Neural progenitor cell (in vitro differentiated cells): Measurements from ENCODE around the gene NDUFA12. TPM values are rescaled to one million over a fixed set of nuclear protein-coding genes. Genes with fewer than 3 reads are reported as not detected.

Source experiments
- DNase-seq: peaks from one replicate; pipeline ENCODE4 v3.0.0-alpha.2; 2016; ENCODE audit warnings: low spot score
- H2AFZ ChIP-seq: fragments of 200-600 bp; sonication (generic); replicated peaks from 2 replicates; pipeline ENCODE4 v1.6.1; 2016; ENCODE audit warnings: antibody characterized with exemption
- H3F3A ChIP-seq: fragments of 200-600 bp; sonication (generic); 2 replicates; pipeline ENCODE4 v1.6.1; 2016; ENCODE audit warnings: antibody characterized with exemption, low read depth
- H3K27ac ChIP-seq: fragments of 200-600 bp; sonication (generic); 2 replicates; pipeline ENCODE4 v1.5.1; 2016; ENCODE audit warnings: mild to moderate bottlenecking
- H3K27me3 ChIP-seq: fragments of 200-600 bp; sonication (generic); 2 replicates; pipeline ENCODE4 v1.6.1; 2016; ENCODE audit warnings: mild to moderate bottlenecking, moderate library complexity
- H3K36me3 ChIP-seq: fragments of 200-600 bp; sonication (generic); 2 replicates; pipeline ENCODE4 v1.5.1; 2016
- H3K4me1 ChIP-seq: fragments of 200-600 bp; sonication (generic); 2 replicates; pipeline ENCODE4 v1.6.1; 2016; ENCODE audit warnings: mixed run types
- H3K4me2 ChIP-seq: fragments of 200-600 bp; sonication (generic); 2 replicates; pipeline ENCODE4 v1.6.1; 2016
- H3K4me3 ChIP-seq: fragments of 200-600 bp; sonication (generic); 2 replicates; pipeline ENCODE4 v1.5.1; 2016
- H3K79me2 ChIP-seq: fragments of 200-600 bp; sonication (generic); 2 replicates; pipeline ENCODE4 v1.6.1; 2016; ENCODE audit warnings: low read depth
- H3K9ac ChIP-seq: fragments of 200-600 bp; sonication (generic); 2 replicates; pipeline ENCODE4 v1.6.1; 2016
- H3K9me3 ChIP-seq: fragments of 200-600 bp; sonication (generic); 2 replicates; pipeline ENCODE4 v1.5.1; 2016; ENCODE audit warnings: low read depth
- H4K20me1 ChIP-seq: fragments of 200-600 bp; sonication (generic); 2 replicates; pipeline ENCODE4 v1.6.1; 2016; ENCODE audit warnings: low read depth
- H3K27ac Mint-ChIP-seq: 3 replicates; pipeline ENCODE4 v1.8.0; 2021; ENCODE audit warnings: mixed read lengths
- H3K27me3 Mint-ChIP-seq: 2 replicates; pipeline ENCODE4 v1.8.0; 2022; ENCODE audit warnings: low read depth, mild to moderate bottlenecking, inconsistent platforms, moderate library complexity, mixed read lengths; ENCODE audit not compliant: insufficient read depth
- H3K36me3 Mint-ChIP-seq: 3 replicates; pipeline ENCODE4 v1.8.0; 2021; ENCODE audit warnings: mixed read lengths
- H3K4me1 Mint-ChIP-seq: 3 replicates; pipeline ENCODE4 v1.8.0; 2021; ENCODE audit warnings: mixed read lengths
- H3K4me3 Mint-ChIP-seq: 3 replicates; pipeline ENCODE4 v1.8.0; 2021; ENCODE audit warnings: mild to moderate bottlenecking, moderate library complexity, mixed read lengths
- H3K9me3 Mint-ChIP-seq: 3 replicates; pipeline ENCODE4 v1.8.0; 2020; ENCODE audit warnings: mixed read lengths
- CTCF ChIP-seq: fragments of 200-600 bp; sonication (generic); IDR thresholded peaks from 2 replicates; pipeline ENCODE4 v1.5.1; 2017; ENCODE audit warnings: antibody characterized with exemption, mild to moderate bottlenecking
- EZH2 ChIP-seq: fragments of 200-600 bp; sonication (generic); IDR thresholded peaks from 2 replicates; pipeline ENCODE4 v1.6.1; 2017; ENCODE audit warnings: antibody characterized with exemption, mild to moderate bottlenecking, moderate library complexity
- EZH2phosphoT487 ChIP-seq: fragments of 200-600 bp; sonication (generic); IDR thresholded peaks from 2 replicates; pipeline ENCODE4 v1.6.1; 2017; ENCODE audit warnings: antibody characterized with exemption
- total RNA-seq: library from RNA; depleted of rRNA; stranded (reverse); fragments of >200 nt; gene quantifications from 2 replicates; pipeline ENCODE4 v1.2.3, GENCODE V29; 2015; ENCODE audit warnings: low replicate concordance

Gene NDUFA12
- total RNA-seq: 170 and 178 TPM in 2 replicates

GRCh38 chr12:95003213-95003920 lies at the start of gene NDUFA12:
TSS of gene NDUFA12 (minus strand) at chr12:95003697. CDS start at chr12:95003680, 17 bp downstream.
- Mint-ChIP-seq H3K9me3 (peaks cover 19% of the 10 kb centered on the region), H3K36me3 (peaks cover 11% of the 10 kb centered on the region), H3K4me3 (peak within 1 kb of the TSS; percentile 98), H3K27me3 (no peaks in the 10 kb centered on the region), H3K4me1 (peaks cover 8% of the 10 kb centered on the region), H3K27ac (peak within 1 kb of the TSS; percentile 77)
- H3K79me2 ChIP-seq: peaks cover 44% of the 10 kb centered on the region
- no peaks in the 10 kb centered on the region for H3F3A ChIP-seq
- DNase-seq: peak; percentile 96
- H4K20me1 ChIP-seq: no peaks in the 10 kb centered on the region
- TF ChIP-seq CTCF: no peak
- TF ChIP-seq EZH2: no peak
- H3K4me1 ChIP-seq: peaks cover 4% of the 10 kb centered on the region
- peaks cover 7% of the 10 kb centered on the region for H3K36me3 ChIP-seq
- H2AFZ ChIP-seq: peak within 1 kb of the TSS; percentile 77
- H3K4me3 ChIP-seq: peak within 1 kb of the TSS; percentile 81
- peak within 1 kb of the TSS; percentile 56 for H3K9ac ChIP-seq
- no peaks in the 10 kb centered on the region for H3K27me3 ChIP-seq
- H3K4me2 ChIP-seq: peak within 1 kb of the TSS; percentile 89
- H3K27ac ChIP-seq: peak within 1 kb of the TSS; percentile 36
- H3K9me3 ChIP-seq: no peaks in the 10 kb centered on the region

- Mint-ChIP-seq H3K36me3 (peaks cover 38% of the 10 kb centered on the region), H3K27me3 (no peaks in the 10 kb centered on the region), H3K4me1 (peaks cover 15% of the 10 kb centered on the region), H3K27ac (no peak overlapping the region), H3K9me3 (no peaks in the 10 kb centered on the region), H3K4me3 (no peak overlapping the region)
- Histone ChIP-seq H3F3A (peaks cover 14% of the 10 kb centered on the region), H2AFZ (no peak overlapping the region), H3K9me3 (no peaks in the 10 kb centered on the region), H3K79me2 (peaks cover 4% of the 10 kb centered on the region), H3K27me3 (no peaks in the 10 kb centered on the region), H3K4me1 (peaks cover 17% of the 10 kb centered on the region), H3K27ac (no peak overlapping the region), H3K9ac (no peak overlapping the region), H3K36me3 (peaks cover 31% of the 10 kb centered on the region), H4K20me1 (peaks cover 11% of the 10 kb centered on the region), H3K4me2 (no peak overlapping the region), H3K4me3 (no peak overlapping the region)
- TF ChIP-seq CTCF (no peak), EZH2phosphoT487 (no peak), EZH2 (no peak)
- DNase-seq: no peak
Measured at GRCh38 chr12:95051241-95051640, 47.7 kb upstream of the NDUFA12 start.

GRCh38 chr12:95037906-95038305 lies 34.4 kb upstream of the NDUFA12 start:
- H3K36me3 ChIP-seq: peaks cover 30% of the 10 kb centered on the region

More at GRCh38 chr12:95037906-95038305, 34.4 kb upstream of the NDUFA12 start:
- no peak overlapping the region for H3K4me2 ChIP-seq
- no peaks in the 10 kb centered on the region for H3K27me3 ChIP-seq
- no peaks in the 10 kb centered on the region for H3K79me2 ChIP-seq
- H3F3A ChIP-seq: no peaks in the 10 kb centered on the region
- H3K4me3 ChIP-seq: no peak overlapping the region
- no peak overlapping the region for H3K9ac ChIP-seq
- TF ChIP-seq EZH2phosphoT487 (no peak), CTCF (no peak), EZH2 (no peak)
- no peak overlapping the region for H3K27ac ChIP-seq
- no peak overlapping the region for H2AFZ ChIP-seq
- H4K20me1 ChIP-seq: peaks cover 3% of the 10 kb centered on the region
- no peaks in the 10 kb centered on the region for H3K9me3 Mint-ChIP-seq
- H3K9me3 ChIP-seq: no peaks in the 10 kb centered on the region
- H3K4me1 Mint-ChIP-seq: no peaks in the 10 kb centered on the region
- no peak overlapping the region for H3K27ac Mint-ChIP-seq
- no peaks in the 10 kb centered on the region for H3K27me3 Mint-ChIP-seq
- DNase-seq: no peak
- no peaks in the 10 kb centered on the region for H3K4me1 ChIP-seq
- H3K36me3 Mint-ChIP-seq: peaks cover 14% of the 10 kb centered on the region
- no peak overlapping the region for H3K4me3 Mint-ChIP-seq
